NCI-H1105 treated with DMSO at 0.1 percent for 48 hours (cell line): ENCODE results near the gene SLC25A42.

ENCODE experiments used
- DNase-seq: peaks from one replicate; lab custom pipeline; 2025; lab: John Stamatoyannopoulos, UW

Gene SLC25A42

DNA sequence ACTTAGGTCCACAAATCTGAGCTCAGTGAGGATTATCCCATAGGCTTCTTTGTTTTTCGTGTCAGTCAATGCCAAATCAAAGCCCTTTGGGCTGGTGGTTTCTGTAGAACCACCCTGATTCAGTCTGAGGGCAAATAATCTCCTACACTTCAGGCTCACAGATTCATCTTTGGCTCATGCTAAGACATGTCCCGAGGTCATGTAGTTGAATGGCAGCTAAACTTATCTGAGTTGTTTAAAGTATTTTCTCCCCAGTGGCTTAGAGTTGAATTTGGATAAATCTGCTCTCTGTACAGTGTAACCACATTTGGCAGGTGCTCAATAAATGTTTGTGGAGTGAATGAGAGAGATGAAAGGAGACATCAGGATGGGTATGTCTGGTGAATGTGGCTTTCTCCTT lies 13.1 kb upstream of the SLC25A42 start:
- DNase-seq, result no peak

DNA sequence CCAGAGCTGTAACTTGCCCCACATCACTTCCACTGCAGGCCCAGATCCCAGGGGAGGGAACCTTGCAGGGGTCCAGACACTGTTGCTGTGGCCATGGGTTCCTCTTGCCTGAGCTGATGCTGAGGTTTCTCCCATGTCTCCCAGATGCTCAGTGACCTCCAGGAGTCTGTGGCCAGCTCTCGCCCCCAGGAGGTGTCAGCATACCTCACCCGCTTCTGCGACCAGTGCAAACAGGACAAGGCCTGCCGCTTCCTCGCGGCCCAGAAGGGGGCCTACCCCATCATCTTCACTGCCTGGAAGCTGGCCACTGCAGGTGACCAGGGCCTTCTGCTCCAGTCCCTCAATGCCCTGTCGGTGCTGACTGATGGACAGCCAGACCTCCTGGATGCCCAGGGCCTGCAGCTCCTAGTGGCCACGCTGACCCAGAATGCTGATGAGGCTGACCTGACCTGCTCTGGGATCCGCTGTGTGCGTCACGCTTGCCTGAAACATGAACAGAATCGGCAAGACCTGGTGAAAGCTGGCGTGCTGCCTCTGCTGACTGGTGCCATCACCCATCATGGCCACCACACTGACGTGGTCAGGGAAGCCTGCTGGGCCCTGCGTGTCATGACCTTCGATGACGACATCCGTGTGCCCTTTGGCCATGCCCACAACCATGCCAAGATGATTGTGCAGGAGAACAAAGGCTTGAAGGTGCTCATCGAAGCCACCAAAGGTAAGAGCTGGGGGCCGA lies 12.1 kb upstream of the SLC25A42 start:
- DNase-seq, result no peak

GRCh38 chr19:19052921-19053320 lies 10.9 kb upstream of the SLC25A42 start:
- no peak for DNase-seq

DNA sequence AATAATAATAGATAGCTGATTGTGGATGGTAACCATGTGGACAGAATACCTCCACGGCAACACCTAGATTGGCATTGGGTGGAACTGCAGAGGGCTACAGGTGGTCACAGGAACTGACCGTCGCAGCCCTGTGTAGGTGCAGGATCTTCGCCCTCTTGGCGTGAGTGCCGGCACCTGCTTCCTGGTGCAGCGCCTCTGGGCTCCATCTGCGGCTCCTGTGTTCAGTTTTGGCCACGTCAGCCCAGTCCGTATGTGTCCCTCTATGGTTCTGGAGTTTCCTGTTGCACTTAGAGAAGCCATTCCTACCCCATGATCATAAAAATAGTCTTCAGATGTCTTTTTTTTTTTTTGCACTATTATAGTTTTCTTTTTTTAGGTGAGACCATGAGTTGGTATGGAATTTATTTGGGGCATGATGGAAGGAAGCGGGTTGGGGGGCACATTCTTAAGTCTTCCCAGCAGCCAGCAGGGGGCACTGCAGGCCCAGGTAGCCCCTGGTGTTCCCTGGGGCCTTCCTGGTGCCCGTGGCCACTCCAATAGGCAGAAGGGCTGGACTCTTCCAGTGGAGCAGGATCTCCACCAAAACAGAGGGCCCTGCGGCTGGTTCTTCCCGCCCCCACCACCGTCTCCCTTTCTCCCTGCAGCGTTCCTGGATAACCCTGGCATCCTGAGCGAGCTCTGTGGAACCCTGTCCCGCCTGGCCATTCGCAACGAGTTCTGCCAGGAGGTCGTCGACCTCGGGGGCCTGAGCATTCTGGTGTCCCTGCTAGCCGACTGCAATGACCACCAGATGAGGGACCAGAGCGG lies 10.1 kb upstream of the SLC25A42 start:
- peak; percentile 6 for DNase-seq

GRCh38 chr19:19054315-19054938 lies 9.4 kb upstream of the SLC25A42 start:
- DNase-seq, result no peak

- no peak for DNase-seq
Observed at GRCh38 chr19:19054939-19055440, 8.8 kb upstream of the SLC25A42 start.

DNA sequence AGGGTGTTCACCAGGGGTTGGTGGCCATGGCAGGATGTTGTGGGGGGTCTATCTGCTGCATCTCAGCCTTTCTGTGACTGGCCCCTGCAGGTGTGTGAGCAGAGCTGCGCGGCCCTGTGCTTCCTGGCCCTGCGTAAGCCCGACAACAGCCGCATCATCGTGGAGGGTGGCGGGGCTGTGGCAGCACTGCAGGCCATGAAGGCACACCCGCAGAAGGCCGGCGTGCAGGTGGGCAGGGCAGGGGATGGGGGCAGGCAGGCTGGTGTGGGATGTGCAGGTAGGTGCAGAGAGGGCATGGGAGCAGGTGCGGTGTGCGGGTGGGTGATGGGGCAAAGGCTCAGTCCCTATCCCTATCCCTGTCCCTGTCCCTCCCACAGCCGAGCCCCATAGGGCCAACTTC lies 8.1 kb upstream of the SLC25A42 start:
- no peak for DNase-seq

GRCh38 chr19:19056636-19057275 lies 7.0 kb upstream of the SLC25A42 start:
- DNase-seq, result no peak

GRCh38 chr19:19057317-19057716 lies 6.5 kb upstream of the SLC25A42 start:
- no peak for DNase-seq

DNA sequence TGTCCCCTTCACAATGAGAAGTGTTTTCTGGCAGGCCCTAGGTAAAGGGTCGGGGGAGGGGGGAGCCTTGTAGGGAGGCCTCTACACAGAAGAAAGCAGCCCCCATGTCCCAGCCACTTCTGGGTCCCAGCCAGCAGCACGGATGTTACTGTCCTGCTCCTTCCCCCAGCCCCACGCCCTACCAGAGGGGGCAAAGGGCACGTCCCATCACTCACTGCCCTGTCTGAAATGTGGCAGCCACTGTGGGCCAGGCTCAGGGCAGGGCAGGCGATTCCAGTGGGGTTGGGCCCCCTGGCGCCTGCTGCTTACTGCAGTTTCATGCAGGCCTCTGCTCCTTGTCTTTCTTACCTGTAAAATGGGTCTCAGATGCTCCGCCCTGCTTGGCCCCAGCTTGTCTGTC lies 6.1 kb upstream of the SLC25A42 start:
- DNase-seq, result no peak

- DNase-seq, result no peak
Observed at GRCh38 chr19:19059018-19059836, 4.6 kb upstream of the SLC25A42 start.

GRCh38 chr19:19059837-19060611 lies 3.8 kb upstream of the SLC25A42 start:
- DNase-seq, result no peak

DNA sequence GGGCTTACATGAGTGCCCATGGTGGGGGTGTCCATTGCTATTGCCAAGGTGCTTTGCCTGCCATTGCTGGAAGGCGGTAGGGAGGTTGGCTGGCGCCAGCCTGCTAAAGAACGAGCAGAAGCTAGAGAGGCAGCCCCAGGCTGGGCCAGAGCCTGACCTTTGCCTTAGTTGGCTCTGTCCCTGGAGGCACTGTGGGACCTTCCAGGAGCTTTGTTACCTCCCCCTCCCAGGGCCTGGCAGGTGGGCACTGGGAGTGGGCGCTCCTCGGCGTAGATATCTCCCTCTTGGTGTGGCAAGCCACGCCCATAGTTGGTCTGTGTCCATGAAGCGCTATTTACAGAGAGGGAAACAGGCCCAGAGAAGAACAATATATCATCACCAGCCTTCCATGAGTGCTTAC lies 2.3 kb upstream of the SLC25A42 start:
- peak; percentile 55 for DNase-seq

- no peak for DNase-seq
Observed at GRCh38 chr19:19062454-19063182, 1.2 kb upstream of the SLC25A42 start.

DNA sequence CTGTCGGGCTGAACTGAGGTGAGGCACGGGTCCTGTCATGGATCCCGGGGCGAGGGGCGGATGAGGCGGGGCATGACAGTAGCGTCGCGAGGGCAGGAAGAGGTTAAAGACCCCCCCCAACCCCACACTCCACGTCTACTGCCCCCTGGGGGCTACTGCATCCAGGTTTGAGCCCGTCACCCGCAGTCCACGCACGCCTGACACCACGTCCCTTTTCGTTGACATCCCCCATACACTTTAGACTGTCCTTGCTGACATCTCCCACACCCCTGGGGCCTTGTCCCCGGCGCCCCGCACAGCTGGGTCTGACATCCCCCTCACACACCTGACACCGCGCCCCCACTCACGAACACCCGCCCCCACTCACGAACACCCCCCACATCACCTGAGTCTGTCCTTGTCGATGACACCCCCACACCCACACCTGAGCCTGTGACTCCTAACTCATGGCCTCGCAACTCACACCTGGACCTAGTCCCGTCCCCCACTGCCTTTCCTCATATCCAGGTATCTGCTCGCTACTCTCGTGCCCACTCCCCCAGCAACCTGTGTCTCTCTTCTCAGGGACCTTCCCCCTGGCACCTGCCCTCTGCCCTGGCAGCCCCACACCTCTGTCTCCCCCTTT lies 416 bp downstream of the SLC25A42 start:
- no peak for DNase-seq

GRCh38 chr19:19064811-19065745 lies 1.3 kb downstream of the SLC25A42 start:
- DNase-seq, result no peak

- DNase-seq, result no peak
Observed at GRCh38 chr19:19067276-19068072, 3.7 kb downstream of the SLC25A42 start.
